ENCODE measurements around the gene TUT1. TPM values are rescaled to one million over a fixed set of nuclear protein-coding genes. Genes with fewer than 3 reads are reported as not detected.

The TUT1 gene
- total RNA-seq, 1 experiment from 2014 or later, result 20.7 TPM

- no peaks in the 10 kb centered on the region for H3K4me1 Mint-ChIP-seq
- H3K27me3 Mint-ChIP-seq (ENCODE audit: low read depth), result no peaks in the 10 kb centered on the region
- no peak overlapping the region for H4K91ac ChIP-seq (ENCODE audit: insufficient read length, low read depth, low read length)
- H3K4me1 ChIP-seq (ENCODE audit: insufficient read depth, low read length), result no peaks in the 10 kb centered on the region
- H2BK20ac ChIP-seq (ENCODE audit: low read depth, low read length, poor library complexity, severe bottlenecking), result no peak overlapping the region
- H2BK5ac ChIP-seq (ENCODE audit: insufficient read length, low read length), result no peak overlapping the region
- H3K9ac ChIP-seq (ENCODE audit: extremely low read depth, insufficient read length, low read length), result no peak overlapping the region
- H3K27ac ChIP-seq (ENCODE audit: insufficient read length, low read depth, low read length), result no peak overlapping the region
- no peak overlapping the region for H3K23ac ChIP-seq (ENCODE audit: insufficient read length, low read depth, low read length)
- no peak for DNase-seq
- H3K4me2 ChIP-seq (ENCODE audit: insufficient read depth, insufficient read length, low read length), result no peak overlapping the region
- H3K9me3 ChIP-seq (ENCODE audit: control insufficient read depth, low read depth, low read length), result no peaks in the 10 kb centered on the region
- H3K36me3 Mint-ChIP-seq (ENCODE audit: insufficient read depth in 1 of 3, low read depth in 3 of 3), result peaks cover 3 to 54% (median 50%) of the 10 kb centered on the region in 3 experiments; a peak in 6 of 7 replicates
- no peak overlapping the region for H2BK15ac ChIP-seq (ENCODE audit: low read depth, low read length)
- no peaks in the 10 kb centered on the region for H3K79me2 ChIP-seq (ENCODE audit: insufficient read depth, low read length)
- H3T11ph ChIP-seq (ENCODE audit: low read length), result no peak overlapping the region
- peaks cover 3% of the 10 kb centered on the region for H3K79me1 ChIP-seq (ENCODE audit: insufficient read depth, low read depth, low read length, poor library complexity, severe bottlenecking)
- no peak overlapping the region for H4K5ac ChIP-seq (ENCODE audit: insufficient read length, low read depth, low read length)
- H3K18ac ChIP-seq (ENCODE audit: insufficient read length, low read depth, low read length), result no peak overlapping the region
- WGBS (ENCODE audit: extremely low coverage, insufficient read length, low lambda C conversion rate), result no CpG with 5 or more reads among the region's 18 CpGs
- no peaks in the 10 kb centered on the region for H3K23me2 ChIP-seq (ENCODE audit: insufficient read length, low read depth, low read length, poor library complexity, severe bottlenecking)
- H3K56ac ChIP-seq (ENCODE audit: insufficient read length, low read depth, low read length), result no peak overlapping the region
- H3K9me3 Mint-ChIP-seq, result no peaks in the 10 kb centered on the region
- no peaks in the 10 kb centered on the region for H3K27me3 ChIP-seq (ENCODE audit: insufficient read depth, low read length)
- no peaks in the 10 kb centered on the region for H4K20me1 ChIP-seq (ENCODE audit: control insufficient read depth, insufficient read depth, insufficient read length)
- no peak overlapping the region for H2AK5ac ChIP-seq (ENCODE audit: insufficient read length, low read length)
- no peak overlapping the region for H2BK12ac ChIP-seq (ENCODE audit: insufficient read length, low read depth, low read length)
- no peak overlapping the region for H2BK120ac ChIP-seq (ENCODE audit: low read depth, low read length, poor library complexity, severe bottlenecking)
- H2AFZ ChIP-seq (ENCODE audit: low read length), result no peak overlapping the region
- no peak overlapping the region; a peak in 1 of 5 replicates for H3K4me3 Mint-ChIP-seq
- H3K27ac Mint-ChIP-seq, result peak overlapping the region in 1 of 3 experiments; percentile 1; a peak in 1 of 7 replicates
- no peak overlapping the region for H3K14ac ChIP-seq (ENCODE audit: insufficient read depth, low read length)
- TF ChIP-seq CTCF (conservative IDR thresholded peaks at IDR 0.05), result no peak
- H4K8ac ChIP-seq (replicated peaks; ENCODE audit: insufficient read length, low read depth, low read length), result no peak overlapping the region
- H3K4ac ChIP-seq (ENCODE audit: low read depth, low read length), result no peak overlapping the region
Measured at GRCh38 chr11:62580959-62581715, 10.2 kb downstream of the TUT1 start.

All from H9 (cell line).